OCI-LY1 (cell line): Measurements from ENCODE around the gene KCNE5.

Source experiments
- H2AFZ ChIP-seq: fragments of 200-600 bp; sonication (generic), shearing (Covaris generic); 2 replicates; pipeline ENCODE4 v1.6.0; 2014; ENCODE audit warnings: antibody characterized with exemption, mild to moderate bottlenecking, low read length
- H3F3A ChIP-seq: fragments of 200-600 bp; sonication (generic), shearing (Covaris generic); 2 replicates; pipeline ENCODE4 v1.6.0; 2014; ENCODE audit warnings: mild to moderate bottlenecking, antibody characterized with exemption, low read length, moderate library complexity; ENCODE audit not compliant: insufficient read depth
- H3K27ac ChIP-seq: fragments of 200-600 bp; sonication (generic); 2 replicates; pipeline ENCODE4 v1.5.1; 2014; ENCODE audit warnings: low read length, mixed run types, mild to moderate bottlenecking, low read depth; ENCODE audit not compliant: poor library complexity, severe bottlenecking
- H3K27me3 ChIP-seq: fragments of 200-600 bp; sonication (generic); 2 replicates; pipeline ENCODE4 v1.6.0; 2014; ENCODE audit warnings: antibody characterized with exemption, mild to moderate bottlenecking, low read length, moderate library complexity; ENCODE audit not compliant: insufficient read depth
- H3K36me3 ChIP-seq: fragments of 200-600 bp; sonication (generic); 2 replicates; pipeline ENCODE4 v1.6.1; 2014; ENCODE audit warnings: mild to moderate bottlenecking, antibody characterized with exemption, low read length, moderate library complexity, mixed read lengths; ENCODE audit not compliant: insufficient read depth
- H3K4me1 ChIP-seq: fragments of 200-600 bp; sonication (generic); 2 replicates; pipeline ENCODE4 v1.5.1; 2014; ENCODE audit warnings: mild to moderate bottlenecking, low read length, moderate library complexity; ENCODE audit not compliant: insufficient read depth, severe bottlenecking
- H3K4me2 ChIP-seq: fragments of 200-600 bp; sonication (generic), shearing (Covaris generic); 2 replicates; pipeline ENCODE4 v1.6.1; 2014; ENCODE audit warnings: low read length
- H3K4me3 ChIP-seq: fragments of 200-600 bp; sonication (generic); 2 replicates; pipeline ENCODE4 v1.5.1; 2014; ENCODE audit warnings: low read length, low read depth, mild to moderate bottlenecking, mixed read lengths; ENCODE audit not compliant: poor library complexity, severe bottlenecking
- H3K79me2 ChIP-seq: fragments of 200-600 bp; shearing (Covaris generic); 2 replicates; pipeline ENCODE4 v1.6.1; 2016; ENCODE audit warnings: mixed run types, low read length, mixed read lengths; ENCODE audit not compliant: insufficient read depth
- H3K9ac ChIP-seq: fragments of 200-600 bp; sonication (generic), shearing (Covaris generic); 2 replicates; pipeline ENCODE4 v1.6.1; 2014; ENCODE audit warnings: mild to moderate bottlenecking, low read length, mixed read lengths
- H3K9me2 ChIP-seq: fragments of 200-600 bp; sonication (generic), shearing (Covaris generic); 2 replicates; pipeline ENCODE4 v1.6.1; 2014; ENCODE audit warnings: low read depth, mild to moderate bottlenecking, low read length, mixed read lengths
- H3K9me3 ChIP-seq: fragments of 200-600 bp; shearing (Covaris generic); 2 replicates; pipeline ENCODE4 v1.6.1; 2014; ENCODE audit warnings: low read length, mixed read lengths
- H4K20me1 ChIP-seq: fragments of 200-600 bp; sonication (generic), shearing (Covaris generic); 2 replicates; pipeline ENCODE4 v1.6.0; 2016; ENCODE audit warnings: mild to moderate bottlenecking, low read length; ENCODE audit not compliant: insufficient read depth
- EZH2 ChIP-seq: fragments of 200-600 bp; sonication (generic), shearing (Covaris generic); IDR thresholded peaks from 2 replicates; pipeline ENCODE4 v1.8.0; 2017; ENCODE audit warnings: borderline replicate concordance, mixed run types, mild to moderate bottlenecking, antibody characterized with exemption, low read length, moderate library complexity, mixed read lengths
- TF ChIP-seq, protein P1 (sequence below): fragments of 200-600 bp; sonication (generic), shearing (Covaris generic); IDR thresholded peaks from 2 replicates; pipeline ENCODE4 v1.5.1; 2017; ENCODE audit warnings: mild to moderate bottlenecking, antibody characterized with exemption, low read length, moderate library complexity, mixed read lengths

Gene KCNE5

DNA sequence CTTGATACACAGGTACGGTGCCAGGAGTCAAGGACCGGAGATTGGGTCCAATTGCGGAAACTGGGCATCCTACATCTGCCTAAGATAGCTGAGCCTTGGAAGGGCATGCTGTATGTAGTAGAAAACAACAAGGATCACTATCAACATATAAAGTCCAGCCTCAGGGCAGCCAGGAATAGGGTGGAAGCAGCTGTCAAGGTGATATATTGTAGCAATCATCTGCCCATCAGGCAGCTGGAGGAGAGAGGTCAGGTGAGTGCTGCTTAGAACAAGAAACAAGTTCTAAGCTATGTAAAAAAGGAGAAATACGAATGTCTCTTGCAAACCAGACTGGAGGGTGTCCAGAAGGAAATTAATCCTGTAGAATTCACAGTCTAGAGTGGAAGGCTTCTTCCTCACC is 34.8 kb downstream of the KCNE5 start:
- no peaks in the 10 kb centered on the region for H3K27me3 ChIP-seq
- no peaks in the 10 kb centered on the region for H4K20me1 ChIP-seq
- H3K9me2 ChIP-seq, result no peaks in the 10 kb centered on the region
- H3F3A ChIP-seq, result no peaks in the 10 kb centered on the region
- TF ChIP-seq, protein P1, sequence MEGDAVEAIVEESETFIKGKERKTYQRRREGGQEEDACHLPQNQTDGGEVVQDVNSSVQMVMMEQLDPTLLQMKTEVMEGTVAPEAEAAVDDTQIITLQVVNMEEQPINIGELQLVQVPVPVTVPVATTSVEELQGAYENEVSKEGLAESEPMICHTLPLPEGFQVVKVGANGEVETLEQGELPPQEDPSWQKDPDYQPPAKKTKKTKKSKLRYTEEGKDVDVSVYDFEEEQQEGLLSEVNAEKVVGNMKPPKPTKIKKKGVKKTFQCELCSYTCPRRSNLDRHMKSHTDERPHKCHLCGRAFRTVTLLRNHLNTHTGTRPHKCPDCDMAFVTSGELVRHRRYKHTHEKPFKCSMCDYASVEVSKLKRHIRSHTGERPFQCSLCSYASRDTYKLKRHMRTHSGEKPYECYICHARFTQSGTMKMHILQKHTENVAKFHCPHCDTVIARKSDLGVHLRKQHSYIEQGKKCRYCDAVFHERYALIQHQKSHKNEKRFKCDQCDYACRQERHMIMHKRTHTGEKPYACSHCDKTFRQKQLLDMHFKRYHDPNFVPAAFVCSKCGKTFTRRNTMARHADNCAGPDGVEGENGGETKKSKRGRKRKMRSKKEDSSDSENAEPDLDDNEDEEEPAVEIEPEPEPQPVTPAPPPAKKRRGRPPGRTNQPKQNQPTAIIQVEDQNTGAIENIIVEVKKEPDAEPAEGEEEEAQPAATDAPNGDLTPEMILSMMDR, result no peak
- no peak overlapping the region for H3K9ac ChIP-seq
- H3K36me3 ChIP-seq, result no peaks in the 10 kb centered on the region
- no peak overlapping the region for H3K4me3 ChIP-seq
- H3K27ac ChIP-seq, result no peak overlapping the region
- H2AFZ ChIP-seq, result no peak overlapping the region
- H3K4me2 ChIP-seq, result no peak overlapping the region
- no peaks in the 10 kb centered on the region for H3K79me2 ChIP-seq
- H3K9me3 ChIP-seq, result no peaks in the 10 kb centered on the region
- no peaks in the 10 kb centered on the region for H3K4me1 ChIP-seq

- no peaks in the 10 kb centered on the region for H3K36me3 ChIP-seq
- H3F3A ChIP-seq, result no peaks in the 10 kb centered on the region
- H2AFZ ChIP-seq, result no peak overlapping the region
- no peaks in the 10 kb centered on the region for H3K4me1 ChIP-seq
- no peak overlapping the region for H3K4me2 ChIP-seq
- no peak overlapping the region for H3K27ac ChIP-seq
- no peaks in the 10 kb centered on the region for H3K9me3 ChIP-seq
- no peaks in the 10 kb centered on the region for H3K79me2 ChIP-seq
- H3K9ac ChIP-seq, result no peak overlapping the region
- no peaks in the 10 kb centered on the region for H3K9me2 ChIP-seq
- no peaks in the 10 kb centered on the region for H3K27me3 ChIP-seq
- no peaks in the 10 kb centered on the region for H4K20me1 ChIP-seq
- TF ChIP-seq EZH2, result no peak
- TF ChIP-seq, protein P1, result no peak
- no peak overlapping the region for H3K4me3 ChIP-seq
Measured at GRCh38 chrX:109585488-109585887, 39.5 kb downstream of the KCNE5 start.

DNA sequence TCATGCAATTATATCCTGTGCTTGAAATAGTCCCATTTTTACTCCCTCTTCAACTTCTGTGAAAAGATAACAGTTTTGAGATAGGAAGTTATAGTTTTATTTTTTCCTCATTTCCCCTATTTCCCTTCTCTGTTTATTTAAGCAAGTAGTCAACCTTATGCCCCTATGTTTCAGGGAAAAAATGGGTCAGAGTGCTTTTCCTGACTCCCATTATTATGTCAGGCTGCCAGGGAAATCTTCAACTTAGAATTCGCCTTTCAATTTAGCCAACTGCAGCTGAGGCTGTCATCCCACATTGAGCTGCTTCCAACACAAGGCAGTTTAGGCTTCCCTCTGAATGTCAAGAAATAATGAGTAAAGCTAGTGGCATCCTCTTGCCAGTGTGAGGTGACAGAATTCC is 46.1 kb downstream of the KCNE5 start:
- Histone ChIP-seq H3K4me3 (no peak overlapping the region), H3K27me3 (no peaks in the 10 kb centered on the region)
- TF ChIP-seq, protein P1, result no peak
- TF ChIP-seq EZH2, result no peak

More for the DNA sequence above, 46.1 kb downstream of the KCNE5 start:
- Histone ChIP-seq H3K9me2 (no peaks in the 10 kb centered on the region), H4K20me1 (no peaks in the 10 kb centered on the region), H3K4me1 (no peaks in the 10 kb centered on the region), H3K9ac (no peak overlapping the region), H3K79me2 (no peaks in the 10 kb centered on the region), H3F3A (no peaks in the 10 kb centered on the region), H3K9me3 (no peaks in the 10 kb centered on the region), H2AFZ (no peak overlapping the region), H3K36me3 (no peaks in the 10 kb centered on the region), H3K27ac (no peak overlapping the region), H3K4me2 (no peak overlapping the region)
